Measurements from ENCODE around the gene GK. TPM values are rescaled to one million over a fixed set of nuclear protein-coding genes. Genes with fewer than 3 reads are reported as not detected.

The GK gene
- polyA plus RNA-seq, 2 of the 4 experiments (the other 2 are of a cell fraction), result 1.4 to 7.1 TPM

- no peak for DNase-seq (ENCODE audit: low read depth in 1 of 2, low spot score in 1 of 2)
- no peak overlapping the region for H3K4me3 ChIP-seq
- no peak for ATAC-seq
- no peak for FAIRE-seq
- no peak for TF ChIP-seq CEBPB (IDR thresholded peaks at IDR 0.05)
- no peak for TF ChIP-seq MYC (IDR thresholded peaks at IDR 0.05; ENCODE audit: borderline replicate concordance, low read length)
- TF ChIP-seq ZSCAN20 (CRISPR knock-in tag; IDR thresholded peaks at IDR 0.05), result no peak
- no peak for TF ChIP-seq HES2 (IDR thresholded peaks at IDR 0.05)
- no peak for TF ChIP-seq EHF (CRISPR knock-in tag; IDR thresholded peaks at IDR 0.05)
- no peak for TF ChIP-seq FOSB (CRISPR knock-in tag; IDR thresholded peaks at IDR 0.05)
- TF ChIP-seq ZC3H11A (IDR thresholded peaks at IDR 0.05), result no peak
- TF ChIP-seq GATA3 (IDR thresholded peaks at IDR 0.05; ENCODE audit: borderline replicate concordance), result no peak
- no peak for TF ChIP-seq KDM5A (IDR thresholded peaks at IDR 0.05)
- TF ChIP-seq ESRRA (IDR thresholded peaks at IDR 0.05; ENCODE audit: borderline replicate concordance, low read length), result no peak
- no peak for TF ChIP-seq HDAC2 (IDR thresholded peaks at IDR 0.05)
- no peak for TF ChIP-seq FOXS1 (CRISPR knock-in tag; IDR thresholded peaks at IDR 0.05)
- TF ChIP-seq PHF8 (IDR thresholded peaks at IDR 0.05; ENCODE audit: borderline replicate concordance, low read depth), result no peak
- H3K4me2 ChIP-seq, result no peak overlapping the region
- H3K4me1 ChIP-seq, result no peaks in the 10 kb centered on the region
- 74% methylated on average over 2 of the region's 2 CpGs for WGBS (ENCODE audit: missing lambda C conversion rate)
- no peaks in the 10 kb centered on the region for H3K9me3 ChIP-seq
- H3K27ac ChIP-seq, result no peak overlapping the region
- ChIA-PET POLR2A (no interaction called here), CTCF (no interaction called here)
Observed at GRCh38 chrX:30663322-30663721, 10.1 kb downstream of the GK start.

- no peak for DNase-seq (ENCODE audit: low read depth in 1 of 2, low spot score in 1 of 2)
- no peaks in the 10 kb centered on the region for H3K4me1 ChIP-seq
- H3K9me3 ChIP-seq, result no peaks in the 10 kb centered on the region
- no peak overlapping the region for H3K4me3 ChIP-seq
- ATAC-seq, result no peak
- TF ChIP-seq BCL3 (IDR thresholded peaks at IDR 0.05) (no peak), HES2 (IDR thresholded peaks at IDR 0.05) (no peak), RNF2 (IDR thresholded peaks at IDR 0.05; ENCODE audit: borderline replicate concordance, low read depth) (no peak), FOXS1 (CRISPR knock-in tag; IDR thresholded peaks at IDR 0.05) (no peak), CHD2 (IDR thresholded peaks at IDR 0.05; ENCODE audit: low read length, partially characterized antibody) (no peak), ATOH8 (CRISPR knock-in tag; IDR thresholded peaks at IDR 0.05; ENCODE audit: low read depth) (no peak), KDM1A (IDR thresholded peaks at IDR 0.05; ENCODE audit: low read depth) (no peak), MYC (IDR thresholded peaks at IDR 0.05; ENCODE audit: borderline replicate concordance, low read length) (no peak), NFE2L2 (conservative IDR thresholded peaks at IDR 0.05; ENCODE audit: low read length) (no peak), HEYL (CRISPR knock-in tag; IDR thresholded peaks at IDR 0.05) (no peak), REST (IDR thresholded peaks at IDR 0.05) (no peak), ELK1 (IDR thresholded peaks at IDR 0.05; ENCODE audit: low read depth, low read length) (no peak), RARB (CRISPR knock-in tag; IDR thresholded peaks at IDR 0.05) (no peak)
- no peak overlapping the region for H3K4me2 ChIP-seq
- FAIRE-seq, result peak; percentile 67
- no peak overlapping the region for H3K27ac ChIP-seq
- CTCF ChIA-PET, result no interaction called here
- POLR2A ChIA-PET, result no interaction called here
Observed at GRCh38 chrX:30665471-30665870, 12.2 kb downstream of the GK start.
